Epithelial cell of proximal tubule (primary cell): Measurements from ENCODE around the gene TIMM9. TPM values are rescaled to one million over a fixed set of nuclear protein-coding genes. Genes with fewer than 3 reads are reported as not detected.
A peak's percentile ranks its signal among the peaks of the same experiment; 100 is the strongest.
"Not testable (repeated sequence)": the region's sequence is repeated elsewhere in the genome, so short reads cannot be mapped to it uniquely, and the experiment has no call there.

Experiments used
- DNase-seq: peaks from one replicate; pipeline ENCODE4 v3.0.0-alpha.2; 2011; ENCODE audit warnings: low read depth
- H3K4me3 ChIP-seq: 2 replicates; pipeline ENCODE4 v1.5.1; 2011; ENCODE audit warnings: low read depth, mild to moderate bottlenecking, low read length
- CTCF ChIP-seq: conservative IDR thresholded peaks from 2 replicates; pipeline ENCODE4 v1.5.1; 2012; ENCODE audit warnings: low read depth, mild to moderate bottlenecking, low read length
- total RNA-seq: library from RNA; depleted of rRNA; stranded (reverse); fragments of >200 nt; gene quantifications from 2 replicates; pipeline ENCODE4 v1.2.3, GENCODE V29; 2015

TIMM9 gene
- total RNA-seq, 1 donor from 2014 or later: 61.6 TPM

GRCh38 chr14:58368956-58369355 is 58.4 kb downstream of the TIMM9 start:
- TF ChIP-seq CTCF: no peak
- DNase-seq: no peak
- no peak overlapping the region for H3K4me3 ChIP-seq

GRCh38 chr14:58367296-58367695 is 60.0 kb downstream of the TIMM9 start:
- no peak for DNase-seq
- H3K4me3 ChIP-seq: no peak overlapping the region
- TF ChIP-seq CTCF: no peak

GRCh38 chr14:58364316-58364715 is 63.0 kb downstream of the TIMM9 start:
- DNase-seq: no peak
- H3K4me3 ChIP-seq: no peak overlapping the region
- TF ChIP-seq CTCF: no peak

- no peak overlapping the region for H3K4me3 ChIP-seq
- DNase-seq: no peak
- peak; percentile 48 for TF ChIP-seq CTCF
These were observed 64.4 kb downstream of the TIMM9 start for GRCh38 chr14:58362798-58363412.

GRCh38 chr14:58362272-58362671 is 65.1 kb downstream of the TIMM9 start:
- not testable (repeated sequence) for DNase-seq, H3K4me3 ChIP-seq

Other genes with a start within 250 kb of the TIMM9 start
- 70.0 and 103 TPM in 2 replicates for gene ACTR10, start 227.4 kb downstream of the TIMM9 start, total RNA-seq
- 255 TPM in 2 replicates for gene PSMA3, start 182.7 kb downstream of the TIMM9 start, total RNA-seq
- 2.7 and 8.6 TPM in 2 replicates for gene ARID4A, start 129.0 kb downstream of the TIMM9 start, total RNA-seq
- not detected in 2 replicates for gene TOMM20L, start 31.6 kb downstream of the TIMM9 start, total RNA-seq
- 11.2 and 18.5 TPM in 2 replicates for gene KIAA0586, start 188 bp upstream of the TIMM9 start, total RNA-seq
- gene DACT1, start 210.4 kb upstream of the TIMM9 start, total RNA-seq: 2.7 and 3.4 TPM in 2 replicates